ENCODE results near the gene ARNT2.

Gene ARNT2

DNA sequence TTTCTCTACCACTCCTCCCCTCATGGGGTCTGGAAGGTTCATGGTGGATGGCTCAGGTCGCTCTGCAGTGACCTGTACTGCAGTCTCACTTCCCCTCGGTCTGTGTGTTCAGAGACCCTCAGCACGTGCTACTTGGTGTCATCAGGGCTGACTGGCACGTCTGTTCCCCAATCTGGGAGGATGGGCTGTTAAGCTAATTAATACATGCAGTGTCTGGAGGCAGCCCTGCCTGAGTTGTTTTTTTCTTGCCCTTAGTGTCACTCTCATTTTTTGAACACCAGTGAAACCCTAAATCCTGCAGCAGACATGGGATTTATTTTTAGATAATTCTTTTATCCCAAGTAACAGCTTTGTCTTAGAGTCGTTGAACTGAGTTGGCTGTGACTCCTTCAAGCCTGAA is 64.6 kb downstream of the ARNT2 start:
- DNase-seq, result no peak

DNA sequence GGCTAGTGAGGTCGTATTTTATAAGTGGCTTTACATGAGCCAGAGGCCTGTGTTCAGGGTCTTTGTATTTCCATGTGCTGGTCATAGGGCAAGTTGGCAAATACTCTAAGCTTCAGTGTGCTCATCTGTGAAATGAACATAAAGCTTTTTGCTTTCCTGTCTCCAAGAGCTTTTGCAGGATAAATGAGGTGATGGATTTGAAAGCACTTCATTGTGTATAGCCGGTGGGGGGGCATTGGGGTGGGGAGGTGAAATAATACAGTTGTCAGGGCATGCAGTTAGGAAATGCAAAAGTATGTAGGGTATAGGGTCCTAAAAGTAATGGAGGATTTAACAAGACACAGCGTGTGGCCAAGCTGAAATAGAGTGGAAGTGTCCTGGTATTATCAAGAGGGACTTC is 67.7 kb downstream of the ARNT2 start:
- DNase-seq, result no peak

GRCh38 chr15:80473286-80474223 is 69.4 kb downstream of the ARNT2 start:
- no peak for DNase-seq

DNA sequence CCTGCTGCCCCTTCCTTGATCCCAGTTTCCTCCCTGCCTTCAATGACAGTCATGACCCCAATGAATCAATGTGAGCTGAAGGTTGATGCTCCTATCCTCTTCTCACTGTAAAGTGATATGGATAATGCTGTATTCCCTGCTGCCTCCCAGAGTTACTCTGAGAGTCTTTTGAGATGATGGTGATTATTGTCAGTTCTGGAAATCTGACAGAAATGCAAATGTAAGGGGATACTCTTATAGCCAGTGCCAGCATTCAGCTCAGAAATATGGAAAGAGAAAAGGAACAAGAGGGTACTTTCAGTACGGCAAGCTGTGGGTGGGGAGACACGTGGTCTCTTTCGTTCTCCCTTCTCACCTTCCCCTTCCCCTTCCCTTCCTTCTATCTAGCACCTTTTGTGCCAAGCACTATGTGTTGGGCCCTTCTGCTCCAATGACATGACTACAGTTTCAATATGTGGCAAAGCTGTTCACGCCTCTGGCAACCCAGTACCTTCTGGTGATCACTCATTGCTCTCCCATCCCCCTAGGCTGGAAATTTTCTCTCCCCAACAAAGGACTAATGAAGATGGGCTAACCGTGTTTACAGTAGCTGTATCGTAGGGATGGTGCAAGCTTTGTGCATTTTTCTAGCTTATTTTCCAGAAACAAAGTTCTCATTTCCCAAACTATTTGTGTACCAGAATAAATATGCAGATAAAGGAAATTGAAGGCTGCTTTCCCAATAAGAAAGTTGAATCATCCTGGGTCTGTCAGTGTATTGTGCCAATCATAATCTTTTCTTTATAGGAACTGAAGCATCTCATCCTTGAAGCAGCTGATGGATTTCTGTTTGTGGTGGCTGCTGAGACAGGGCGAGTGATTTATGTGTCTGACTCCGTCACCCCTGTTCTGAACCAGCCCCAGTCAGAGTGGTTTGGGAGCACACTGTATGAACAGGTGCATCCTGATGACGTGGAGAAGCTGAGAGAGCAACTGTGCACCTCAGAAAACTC is 70.3 kb downstream of the ARNT2 start:
- DNase-seq, result no peak

- no peak for DNase-seq
Measured at GRCh38 chr15:80475572-80475971, 71.4 kb downstream of the ARNT2 start.

DNA sequence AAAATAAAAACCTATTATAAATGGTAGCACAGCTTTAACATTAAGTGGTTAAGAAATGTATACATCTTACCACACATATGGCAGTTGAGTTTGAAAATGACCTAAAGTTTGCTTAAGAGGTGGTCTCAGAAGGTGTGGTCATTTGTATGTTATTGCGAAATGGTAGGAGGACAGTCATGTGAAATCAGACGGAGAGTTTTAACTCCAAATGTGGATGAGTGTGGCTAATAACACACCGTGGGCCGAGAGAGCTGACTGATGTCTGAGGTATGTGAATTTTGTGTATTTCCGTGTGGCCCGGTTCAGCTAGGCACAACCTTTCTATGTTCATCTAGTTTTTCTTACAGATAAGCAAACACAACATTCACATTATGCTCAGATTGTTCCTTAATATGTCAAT is 71.9 kb downstream of the ARNT2 start:
- no peak for DNase-seq

DNA sequence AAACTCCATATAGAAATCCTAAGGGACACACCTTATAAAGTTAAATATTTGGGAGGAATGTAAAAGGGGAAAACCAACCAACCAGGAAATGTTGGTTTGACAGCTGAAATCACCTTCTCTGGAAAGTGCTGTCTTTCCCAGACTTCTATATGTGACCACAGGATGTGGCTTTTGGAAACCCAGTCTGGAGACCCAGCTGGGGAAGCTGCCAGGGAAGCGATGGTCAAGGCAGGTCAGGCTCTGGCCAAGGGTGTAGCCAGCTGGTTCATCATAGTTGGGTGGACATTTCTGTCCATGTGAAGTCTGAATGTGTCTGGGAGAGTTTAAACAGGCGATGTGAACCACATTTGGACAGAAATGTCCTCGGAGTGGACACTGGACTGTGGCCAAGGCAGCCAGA is 73.9 kb downstream of the ARNT2 start:
- DNase-seq, result no peak

- no peak for DNase-seq
Measured at GRCh38 chr15:80479191-80479590, 75.0 kb downstream of the ARNT2 start.

- no peak for DNase-seq
Measured at GRCh38 chr15:80480171-80480811, 76.1 kb downstream of the ARNT2 start.

- DNase-seq, result no peak
Measured at GRCh38 chr15:80480909-80481308, 76.7 kb downstream of the ARNT2 start.

GRCh38 chr15:80482696-80483095 is 78.5 kb downstream of the ARNT2 start:
- DNase-seq, result no peak

DNA sequence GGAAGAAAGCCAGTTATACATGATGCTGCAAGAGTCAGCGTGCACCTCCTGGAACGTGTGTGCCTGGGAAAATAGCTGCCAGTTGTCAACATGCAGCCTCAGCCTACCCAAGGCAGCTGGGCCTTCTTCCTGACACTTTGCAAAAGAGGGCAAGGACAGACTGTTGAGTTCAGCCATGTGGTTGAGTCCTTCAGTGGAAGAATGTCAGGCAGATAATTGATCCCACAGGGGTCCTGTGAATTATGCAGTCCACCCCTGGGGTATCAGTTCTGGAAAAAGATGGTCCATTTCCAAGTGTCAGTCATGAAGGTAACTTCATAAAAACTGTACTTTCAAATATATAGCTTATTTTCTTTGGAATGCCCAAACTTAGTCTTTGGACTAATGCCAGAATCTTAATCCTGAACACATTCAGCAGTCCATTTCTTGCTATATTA is 79.6 kb downstream of the ARNT2 start:
- DNase-seq, result no peak

GRCh38 chr15:80484333-80484864 is 80.2 kb downstream of the ARNT2 start:
- DNase-seq, result peak; percentile 15

- DNase-seq, result no peak
Measured at GRCh38 chr15:80485370-80486164, 81.4 kb downstream of the ARNT2 start.

DNA sequence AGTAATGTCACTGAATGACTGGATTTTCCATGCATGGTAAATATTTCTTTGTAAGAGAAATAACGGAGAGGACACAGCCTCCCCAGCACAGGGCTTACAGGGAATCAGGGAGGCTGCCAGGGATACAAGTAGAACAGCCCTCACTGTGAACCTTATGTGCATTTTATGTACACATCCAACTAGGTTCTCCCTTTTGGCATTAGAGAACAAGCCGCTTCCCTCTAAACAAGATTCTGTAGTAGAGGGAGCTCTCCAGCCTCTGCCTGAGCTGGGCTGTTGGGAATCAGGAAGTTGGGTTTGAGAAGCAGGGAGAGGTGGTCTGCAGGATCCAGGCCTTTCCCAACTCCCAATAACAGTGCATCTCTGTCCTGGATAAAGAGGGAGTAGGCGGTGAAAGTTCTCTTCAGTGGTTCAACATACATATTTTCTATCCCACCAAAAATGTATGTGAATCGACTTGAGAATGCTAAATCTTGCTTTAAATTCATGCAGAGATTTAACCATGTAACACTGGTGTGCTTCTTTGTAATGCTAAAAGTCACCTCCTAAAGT is 83.7 kb downstream of the ARNT2 start:
- DNase-seq, result no peak

GRCh38 chr15:80489030-80489594 is 84.9 kb downstream of the ARNT2 start:
- DNase-seq, result no peak

DNA sequence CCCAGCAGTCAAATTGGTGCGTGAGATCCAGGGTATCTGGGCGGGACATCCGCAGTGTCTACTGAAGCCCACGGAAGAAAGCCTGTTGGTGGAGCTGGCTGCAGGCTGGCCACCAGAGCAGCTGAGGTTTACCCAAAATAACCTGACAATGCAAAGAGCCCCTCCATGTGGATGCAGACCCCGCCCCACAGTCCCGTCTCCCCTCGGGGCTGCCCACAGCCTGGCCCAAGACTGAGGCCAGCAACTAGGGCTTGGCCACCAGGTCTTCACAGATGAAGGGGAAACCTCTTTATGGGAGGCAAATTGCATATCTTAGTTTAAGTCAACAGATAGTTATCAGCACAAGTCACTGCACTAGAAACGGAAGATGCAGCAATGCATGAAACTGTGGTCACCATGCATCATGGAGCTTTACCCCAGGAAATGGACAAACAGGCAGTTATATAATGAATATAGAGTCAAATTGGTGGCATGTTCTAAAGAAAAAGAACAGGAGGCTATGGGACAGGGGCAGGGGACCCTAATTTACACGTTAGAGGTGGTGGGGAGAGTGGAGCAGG is 86.3 kb downstream of the ARNT2 start:
- no peak for DNase-seq

DNA sequence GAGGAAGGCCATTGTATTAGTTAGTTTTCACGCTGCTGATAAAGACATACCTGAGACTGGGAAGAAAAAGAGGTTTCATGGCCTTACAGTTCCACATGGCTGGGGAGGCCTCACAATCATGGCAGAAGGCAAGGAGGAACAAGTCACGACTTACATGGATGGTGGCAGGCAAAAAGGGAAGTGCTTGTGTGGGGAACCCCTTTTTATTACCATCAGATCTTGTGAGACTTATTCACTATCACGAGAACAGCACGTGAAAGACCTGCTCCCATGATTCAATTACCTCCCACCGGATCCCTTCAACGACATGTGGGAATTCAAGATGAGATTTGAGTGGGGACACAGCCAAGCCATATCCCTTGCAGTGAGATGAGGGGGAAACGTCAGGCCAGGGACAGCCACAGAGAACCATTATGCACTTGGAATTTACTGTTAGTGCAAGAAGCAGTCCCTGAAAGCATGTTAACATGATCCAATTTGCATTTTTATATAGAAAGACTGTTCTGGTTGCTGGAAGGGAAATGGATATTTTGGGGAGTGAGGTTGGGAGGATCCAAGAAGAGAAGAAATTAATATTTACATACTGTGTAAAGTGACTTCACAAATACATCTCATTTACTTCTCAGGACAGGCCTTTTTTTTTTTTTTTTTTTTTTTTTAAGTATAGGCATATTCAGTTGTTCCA is 87.1 kb downstream of the ARNT2 start:
- DNase-seq, result no peak

DNA sequence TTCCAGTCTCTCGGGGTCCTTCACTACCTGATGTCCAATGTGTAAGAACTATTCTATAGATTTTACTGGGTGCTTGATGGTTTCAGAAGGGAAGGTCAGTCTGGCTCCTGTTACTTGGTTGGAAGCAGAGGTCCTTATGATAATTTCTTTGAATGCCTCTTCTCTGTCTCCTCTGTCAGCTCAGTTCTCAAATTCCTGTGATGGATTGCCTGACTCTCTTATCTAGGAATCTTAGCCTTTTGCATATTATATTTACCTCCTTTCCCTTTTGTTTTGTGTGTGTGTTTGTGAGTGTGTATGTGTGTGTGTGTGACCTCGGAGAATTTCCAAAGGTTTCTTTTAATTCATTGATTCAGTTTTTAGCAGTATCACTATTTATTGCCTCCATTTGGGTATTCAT is 88.2 kb downstream of the ARNT2 start:
- no peak for DNase-seq

GRCh38 chr15:80492874-80493273 is 88.7 kb downstream of the ARNT2 start:
- DNase-seq, result no peak
